RWPE2 (cell line): Measurements from ENCODE around the gene EHD3.

Experiments
- ATAC-seq: fragments of 200-7000 bp; cut with Tn5 transposase; 3 replicates; pipeline ENCODE4 v1.9.1; 2021; ENCODE audit warnings: low read depth
- DNase-seq: peaks from one replicate; pipeline ENCODE4 v3.0.0-alpha.2; 2020; ENCODE audit warnings: low spot score
- H3K27ac ChIP-seq: fragments of 450-650 bp; 2 replicates; pipeline ENCODE4 v1.5.1; 2017; ENCODE audit warnings: mild to moderate bottlenecking; ENCODE audit not compliant: poor library complexity, severe bottlenecking
- H3K27me3 ChIP-seq: fragments of 250-450 bp; sonication (Bioruptor Pico); 2 replicates; pipeline ENCODE4 v1.5.1; 2021; ENCODE audit warnings: mild to moderate bottlenecking, moderate library complexity; ENCODE audit not compliant: insufficient read depth, poor library complexity, severe bottlenecking
- H3K36me3 ChIP-seq: fragments of 250-450 bp; sonication (Bioruptor Pico); 2 replicates; pipeline ENCODE4 v1.5.1; 2020; ENCODE audit warnings: low read depth, mild to moderate bottlenecking, moderate library complexity
- H3K4me1 ChIP-seq: fragments of 250-450 bp; sonication (Bioruptor Pico); 2 replicates; pipeline ENCODE4 v1.5.1; 2021; ENCODE audit warnings: mild to moderate bottlenecking, moderate library complexity; ENCODE audit not compliant: insufficient read depth, poor library complexity, severe bottlenecking
- H3K4me3 ChIP-seq: fragments of 250-450 bp; sonication (Bioruptor Pico); 2 replicates; pipeline ENCODE4 v1.5.1; 2021; ENCODE audit warnings: mild to moderate bottlenecking, moderate library complexity; ENCODE audit not compliant: severe bottlenecking
- H3K9me3 ChIP-seq: fragments of 250-450 bp; sonication (Bioruptor Pico); 2 replicates; pipeline ENCODE4 v1.5.1; 2021; ENCODE audit warnings: mild to moderate bottlenecking, moderate library complexity; ENCODE audit not compliant: severe bottlenecking
- TF ChIP-seq, protein P1 (sequence below): fragments of 450-650 bp; IDR thresholded peaks from one replicate; pipeline ENCODE4 v1.5.1; 2017; ENCODE audit warnings: mild to moderate bottlenecking, moderate library complexity; ENCODE audit not compliant: poor library complexity, severe bottlenecking

Gene EHD3

DNA sequence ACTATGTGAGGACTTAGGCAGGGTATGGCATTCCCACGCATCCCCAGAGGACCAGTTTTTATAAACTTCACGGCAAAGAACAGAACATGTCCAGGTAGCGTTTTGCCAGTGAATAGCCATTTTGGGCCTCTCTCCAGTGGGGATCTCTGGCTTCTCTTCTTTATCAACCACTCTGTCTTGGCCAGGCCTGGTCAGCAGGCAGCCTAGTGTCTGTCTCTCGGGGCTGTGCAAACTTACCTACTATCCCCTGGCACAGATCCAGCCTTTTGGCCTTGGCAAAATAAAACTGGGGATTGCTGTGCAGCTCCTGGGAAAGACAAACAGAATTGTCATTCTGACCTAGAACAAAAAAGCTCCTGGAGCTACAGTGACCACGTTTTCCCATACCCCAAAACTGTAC, 31.1 kb upstream of the EHD3 start:
- no peaks in the 10 kb centered on the region for H3K4me1 ChIP-seq

DNA sequence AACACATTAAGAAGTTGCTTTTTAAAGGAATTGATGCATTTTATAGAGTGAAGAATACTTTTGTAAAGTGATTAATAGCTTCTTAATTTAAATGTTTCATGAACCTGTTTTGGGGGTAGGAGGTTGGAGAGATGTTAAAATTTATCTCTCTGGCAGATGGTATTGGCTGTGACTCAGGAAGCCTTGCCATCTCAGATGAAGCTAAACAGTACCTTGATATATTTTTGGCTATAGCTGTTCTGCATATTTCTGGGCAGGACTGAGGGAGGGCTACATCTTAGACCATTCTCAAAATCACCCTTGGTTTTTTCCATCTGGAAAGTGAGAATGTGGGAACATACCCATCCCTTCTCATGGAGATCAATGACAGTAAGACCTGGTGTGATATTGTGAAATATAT, 30.0 kb upstream of the EHD3 start:
- Histone ChIP-seq H3K4me3 (no peak overlapping the region), H3K4me1 (no peaks in the 10 kb centered on the region), H3K27me3 (no peaks in the 10 kb centered on the region), H3K27ac (no peak overlapping the region), H3K9me3 (no peaks in the 10 kb centered on the region), H3K36me3 (no peaks in the 10 kb centered on the region)
- DNase-seq (no peak), ATAC-seq (no peak)
- TF ChIP-seq, protein P1, sequence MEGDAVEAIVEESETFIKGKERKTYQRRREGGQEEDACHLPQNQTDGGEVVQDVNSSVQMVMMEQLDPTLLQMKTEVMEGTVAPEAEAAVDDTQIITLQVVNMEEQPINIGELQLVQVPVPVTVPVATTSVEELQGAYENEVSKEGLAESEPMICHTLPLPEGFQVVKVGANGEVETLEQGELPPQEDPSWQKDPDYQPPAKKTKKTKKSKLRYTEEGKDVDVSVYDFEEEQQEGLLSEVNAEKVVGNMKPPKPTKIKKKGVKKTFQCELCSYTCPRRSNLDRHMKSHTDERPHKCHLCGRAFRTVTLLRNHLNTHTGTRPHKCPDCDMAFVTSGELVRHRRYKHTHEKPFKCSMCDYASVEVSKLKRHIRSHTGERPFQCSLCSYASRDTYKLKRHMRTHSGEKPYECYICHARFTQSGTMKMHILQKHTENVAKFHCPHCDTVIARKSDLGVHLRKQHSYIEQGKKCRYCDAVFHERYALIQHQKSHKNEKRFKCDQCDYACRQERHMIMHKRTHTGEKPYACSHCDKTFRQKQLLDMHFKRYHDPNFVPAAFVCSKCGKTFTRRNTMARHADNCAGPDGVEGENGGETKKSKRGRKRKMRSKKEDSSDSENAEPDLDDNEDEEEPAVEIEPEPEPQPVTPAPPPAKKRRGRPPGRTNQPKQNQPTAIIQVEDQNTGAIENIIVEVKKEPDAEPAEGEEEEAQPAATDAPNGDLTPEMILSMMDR = no peak

More for the DNA sequence above, 31.1 kb upstream of the EHD3 start:
- H3K4me3 ChIP-seq = no peak overlapping the region
- H3K9me3 ChIP-seq = no peaks in the 10 kb centered on the region
- no peak for DNase-seq
- ATAC-seq = no peak
- H3K27ac ChIP-seq = no peak overlapping the region
- no peaks in the 10 kb centered on the region for H3K27me3 ChIP-seq
- no peaks in the 10 kb centered on the region for H3K36me3 ChIP-seq
- TF ChIP-seq, protein P1 = no peak

DNA sequence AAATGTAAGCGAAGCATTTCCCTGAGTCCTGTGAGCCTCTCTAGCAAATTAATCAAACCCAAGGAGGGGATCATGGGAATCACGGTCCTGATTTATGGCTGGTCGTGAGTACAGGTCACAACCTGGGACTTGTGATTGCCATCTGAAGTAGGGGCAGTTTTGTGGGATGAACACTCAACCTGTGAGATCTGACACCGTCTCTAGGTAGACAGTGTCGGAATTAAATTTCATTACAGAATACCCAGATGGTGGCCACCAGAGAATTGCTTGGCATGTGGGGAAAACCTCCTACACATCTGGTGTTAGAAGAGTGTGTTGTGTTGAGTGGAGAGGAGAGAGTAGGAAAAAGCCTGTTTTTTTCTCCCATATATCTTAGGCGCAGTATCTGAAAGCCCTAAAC, 29.2 kb upstream of the EHD3 start:
- Histone ChIP-seq H3K36me3 (no peaks in the 10 kb centered on the region), H3K4me3 (no peak overlapping the region), H3K27ac (no peak overlapping the region), H3K27me3 (no peaks in the 10 kb centered on the region), H3K4me1 (no peaks in the 10 kb centered on the region), H3K9me3 (no peaks in the 10 kb centered on the region)
- DNase-seq (no peak), ATAC-seq (no peak)
- TF ChIP-seq, protein P1 = no peak

DNA sequence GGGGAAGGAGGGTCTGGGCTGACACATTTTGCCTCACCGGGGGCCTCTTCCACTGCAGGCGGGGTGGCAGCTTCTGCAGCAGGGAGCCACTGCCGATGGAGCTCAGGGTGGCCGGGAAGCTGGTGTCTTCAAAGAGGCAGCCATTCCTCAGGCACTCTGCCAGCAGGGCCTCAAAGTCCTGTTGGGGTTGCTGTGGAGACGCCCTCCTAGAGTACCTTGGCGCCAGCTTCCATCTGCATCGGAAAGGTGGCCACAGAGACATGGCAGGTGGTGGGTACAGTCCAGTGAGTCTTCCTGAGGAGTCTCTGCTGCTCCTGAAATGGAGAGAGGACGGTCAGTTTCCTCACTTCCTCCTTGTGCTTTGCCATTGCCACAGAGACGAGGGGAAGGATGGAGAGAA, 28.8 kb upstream of the EHD3 start:
- Histone ChIP-seq H3K9me3 (no peaks in the 10 kb centered on the region), H3K27me3 (no peaks in the 10 kb centered on the region), H3K27ac (no peak overlapping the region), H3K36me3 (no peaks in the 10 kb centered on the region), H3K4me1 (no peaks in the 10 kb centered on the region), H3K4me3 (no peak overlapping the region)
- TF ChIP-seq, protein P1 = no peak
- DNase-seq (no peak), ATAC-seq (no peak)

DNA sequence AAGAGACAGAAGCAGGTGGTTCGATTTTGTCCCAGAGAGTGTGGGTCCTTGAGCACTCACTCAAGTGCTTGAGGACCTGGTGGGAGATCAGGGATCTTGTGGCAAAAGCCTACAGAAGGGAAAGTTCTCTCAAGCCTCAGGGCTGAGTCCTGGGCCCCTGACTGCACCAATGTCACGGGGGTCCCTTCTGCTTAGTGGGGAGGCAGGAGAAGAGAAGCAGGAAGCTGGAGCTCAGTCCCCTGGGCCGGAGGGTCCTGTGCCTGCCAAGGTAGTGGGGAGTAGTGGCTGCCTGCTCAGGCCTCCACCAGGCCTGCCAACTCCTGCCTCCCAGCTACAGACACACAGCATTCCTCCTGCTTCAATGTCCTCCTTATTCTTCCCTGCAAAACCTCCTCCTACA, 28.3 kb upstream of the EHD3 start:
- no peak for DNase-seq
- TF ChIP-seq, protein P1 = no peak
- H3K4me3 ChIP-seq = no peak overlapping the region
- no peaks in the 10 kb centered on the region for H3K27me3 ChIP-seq
- ATAC-seq = no peak
- no peaks in the 10 kb centered on the region for H3K4me1 ChIP-seq
- no peaks in the 10 kb centered on the region for H3K9me3 ChIP-seq
- H3K36me3 ChIP-seq = no peaks in the 10 kb centered on the region
- H3K27ac ChIP-seq = no peak overlapping the region
